Urinary bladder (tissue), 4 donors: ENCODE measurements around the gene SNX20. TPM values are rescaled to one million over a fixed set of nuclear protein-coding genes. Genes with fewer than 3 reads are reported as not detected.

Source experiments
- DNase-seq: peaks from one replicate; pipeline ENCODE4 v3.0.0-alpha.2; 2015; ENCODE audit errors: extremely low spot score
- H3K27ac ChIP-seq: one replicate; pipeline ENCODE4 v1.5.1; 2013; ENCODE audit warnings: low read depth, mild to moderate bottlenecking, moderate library complexity
- H3K36me3 ChIP-seq: one replicate; pipeline ENCODE4 v1.6.1; 2013; ENCODE audit warnings: mild to moderate bottlenecking, moderate library complexity; ENCODE audit not compliant: insufficient read depth
- H3K4me1 ChIP-seq: one replicate; pipeline ENCODE4 v1.6.1; 2013; ENCODE audit warnings: mild to moderate bottlenecking, moderate library complexity; ENCODE audit not compliant: insufficient read depth
- H3K4me3 ChIP-seq: one replicate; pipeline ENCODE4 v1.5.1; 2013; ENCODE audit warnings: low read depth, low read length
- WGBS: extraction: QIAGEN DNeasy Blood & Tissue Kit; methylation state at CpG from one replicate; pipeline ENCODE4 v1.1.7; 2013; 5-methylcytosine and 5-hydroxymethylcytosine counted together
- polyA plus RNA-seq: library from polyadenylated mRNA; stranded (reverse); fragments of 200-250 nt; gene quantifications from one replicate; pipeline ENCODE4 v1.2.3, GENCODE V29; 2013
- total RNA-seq: library from RNA; depleted of rRNA; stranded (reverse); fragments of >200 nt; gene quantifications from one replicate; pipeline ENCODE4 v1.2.3, GENCODE V29; 2014
- donor health status: healthy with polysubstance abuse.
- donor health status: healthy.

SNX20 gene
- total and polyA plus RNA-seq, 2 donors, result 1.0 to 1.4 TPM

GRCh38 chr16:50651835-50652438, 29.2 kb downstream of the SNX20 start:
- Histone ChIP-seq H3K27ac (no peak overlapping the region), H3K4me3 (no peak overlapping the region), H3K36me3 (no peaks in the 10 kb centered on the region), H3K4me1 (no peaks in the 10 kb centered on the region)
- WGBS, result 98% methylated on average over 3 of the region's 3 CpGs
- DNase-seq, result no peak

GRCh38 chr16:50646345-50646744, 34.8 kb downstream of the SNX20 start:
- H3K36me3 ChIP-seq, result no peaks in the 10 kb centered on the region
- WGBS, result 64% methylated on average over 8 of the region's 8 CpGs

GRCh38 chr16:50645563-50646220, 35.4 kb downstream of the SNX20 start:
- Histone ChIP-seq H3K4me3 (no peak overlapping the region), H3K4me1 (no peaks in the 10 kb centered on the region), H3K36me3 (no peaks in the 10 kb centered on the region), H3K27ac (no peak overlapping the region)
- 53% methylated on average over 20 of the region's 20 CpGs for WGBS
- peak; percentile 66 for DNase-seq

More at GRCh38 chr16:50646345-50646744, 34.8 kb downstream of the SNX20 start:
- Histone ChIP-seq H3K4me1 (no peaks in the 10 kb centered on the region), H3K4me3 (no peak overlapping the region), H3K27ac (no peak overlapping the region)
- no peak for DNase-seq

DNA sequence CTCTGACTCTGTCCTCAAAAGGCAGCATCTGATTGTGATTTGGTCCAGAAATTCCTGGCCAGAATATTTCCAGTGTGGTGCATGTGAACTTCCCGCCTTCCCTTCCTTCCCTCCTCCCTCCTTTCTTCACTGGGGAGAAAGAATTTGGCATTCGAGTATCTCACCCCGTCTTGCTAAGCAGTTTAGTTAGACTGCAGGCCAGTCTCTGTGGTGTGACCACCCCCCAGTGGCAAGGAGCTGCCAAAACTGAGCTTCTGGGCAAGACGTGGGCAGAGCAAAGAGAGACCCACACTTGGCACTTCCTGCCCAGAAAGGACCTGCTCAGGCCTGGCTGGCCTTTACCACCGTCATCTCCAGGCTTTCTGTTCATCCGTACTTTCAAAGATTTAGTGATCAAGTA, 36.4 kb downstream of the SNX20 start:
- DNase-seq, result no peak
- Histone ChIP-seq H3K27ac (no peak overlapping the region), H3K4me1 (no peaks in the 10 kb centered on the region), H3K36me3 (no peaks in the 10 kb centered on the region), H3K4me3 (no peak overlapping the region)
- 36% methylated on average over 6 of the region's 6 CpGs for whole genome bisulfite sequencing

GRCh38 chr16:50644245-50644644, 36.9 kb downstream of the SNX20 start:
- no peak for DNase-seq
- Histone ChIP-seq H3K27ac (no peak overlapping the region), H3K4me1 (no peaks in the 10 kb centered on the region), H3K4me3 (no peak overlapping the region), H3K36me3 (no peaks in the 10 kb centered on the region)
- 86% methylated on average over 5 of the region's 5 CpGs for WGBS

DNA sequence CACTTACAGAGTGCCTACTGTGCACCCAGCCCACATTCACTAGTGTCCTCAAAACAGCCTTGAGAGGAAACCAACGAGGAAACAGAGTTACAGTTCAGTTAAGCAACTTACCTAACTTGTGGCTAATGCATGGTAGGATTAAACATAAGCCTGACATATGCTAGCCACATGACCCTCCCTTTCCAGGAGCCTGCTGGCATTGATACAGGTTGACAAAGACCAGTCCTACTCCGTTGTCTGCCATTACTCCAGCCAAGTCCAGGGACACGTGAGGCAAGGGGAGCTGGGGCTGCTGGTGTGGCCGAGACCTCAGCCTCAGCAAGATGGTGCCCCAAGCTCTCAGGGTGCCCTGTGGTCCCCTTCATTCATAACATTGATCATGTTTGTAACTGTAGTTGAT, 37.9 kb downstream of the SNX20 start:
- no peak overlapping the region for H3K27ac ChIP-seq
- DNase-seq, result no peak
- H3K36me3 ChIP-seq, result no peaks in the 10 kb centered on the region
- WGBS, result 86% methylated on average over 4 of the region's 4 CpGs
- H3K4me1 ChIP-seq, result no peaks in the 10 kb centered on the region
- H3K4me3 ChIP-seq, result no peak overlapping the region

DNA sequence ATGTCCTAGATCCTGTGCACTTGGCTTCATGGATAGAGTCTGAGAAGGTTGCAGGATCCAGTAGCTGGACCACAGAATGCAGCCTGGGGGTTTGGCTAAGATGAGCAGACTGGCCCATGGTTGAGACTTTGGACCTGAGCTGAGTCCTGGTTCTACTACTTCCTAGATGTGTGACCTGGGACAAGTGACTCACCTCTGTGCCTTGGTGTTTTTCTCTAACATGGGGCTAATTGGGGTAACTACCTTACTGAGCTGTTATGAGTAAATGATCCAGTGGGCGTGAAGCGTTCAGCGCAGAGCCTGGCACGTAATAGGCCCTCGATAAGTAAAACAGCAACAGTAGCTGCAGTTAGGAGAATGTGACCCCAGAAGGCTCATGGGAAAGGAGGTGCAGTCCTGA, 38.8 kb downstream of the SNX20 start:
- WGBS, result 93% methylated on average over 5 of the region's 5 CpGs
- no peak for DNase-seq
- Histone ChIP-seq H3K36me3 (no peaks in the 10 kb centered on the region), H3K27ac (no peak overlapping the region), H3K4me3 (no peak overlapping the region), H3K4me1 (no peaks in the 10 kb centered on the region)

- no peak for DNase-seq
- no peak overlapping the region for H3K4me3 ChIP-seq
- H3K36me3 ChIP-seq, result no peaks in the 10 kb centered on the region
- H3K4me1 ChIP-seq, result no peaks in the 10 kb centered on the region
- WGBS, result 94% methylated on average over 4 of the region's 4 CpGs
- H3K27ac ChIP-seq, result no peak overlapping the region
Observed at GRCh38 chr16:50641818-50642187, 39.3 kb downstream of the SNX20 start.

DNA sequence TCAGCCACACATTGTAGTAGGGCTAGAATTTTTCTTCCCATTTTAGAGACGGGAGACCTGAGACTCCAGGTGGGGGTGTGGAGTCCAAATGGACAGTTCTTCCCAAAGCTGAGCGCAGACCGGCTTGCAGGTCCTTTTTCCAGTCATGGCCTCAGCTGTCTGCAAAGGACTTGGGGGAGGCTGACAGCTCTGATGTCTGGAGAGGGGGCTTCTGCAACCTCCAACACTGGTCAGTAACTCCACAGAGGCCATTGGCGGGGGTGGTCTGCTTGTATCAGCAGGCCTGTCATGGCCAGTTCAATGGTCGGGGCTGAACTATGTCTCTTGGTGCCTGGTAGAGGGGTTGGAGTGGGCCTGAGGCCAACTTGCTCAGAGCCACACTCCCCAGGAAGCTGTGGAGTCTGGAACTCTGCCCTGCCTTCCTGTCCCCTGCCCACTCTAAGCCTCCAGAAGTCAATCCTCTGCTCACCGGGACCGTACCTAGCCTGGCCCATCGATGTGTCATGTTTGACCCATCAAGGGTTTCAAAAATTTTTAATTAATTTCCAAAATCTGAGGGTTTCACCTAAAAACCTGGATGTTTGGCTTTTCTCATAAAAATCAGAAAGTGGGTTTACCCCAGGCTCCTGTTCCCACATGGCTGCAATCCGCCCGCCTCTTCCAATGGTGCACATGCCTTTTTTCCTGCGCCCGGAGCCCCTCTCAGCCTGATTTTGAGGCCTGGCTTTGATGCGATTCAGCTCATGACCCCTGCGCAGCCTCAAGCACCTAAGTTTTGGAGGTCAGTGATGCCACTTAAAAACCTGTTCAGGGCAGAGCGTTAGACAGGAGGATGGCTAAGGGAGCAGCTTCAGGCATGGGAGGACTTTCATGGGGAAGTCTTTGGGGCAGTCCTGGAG, 39.9 kb downstream of the SNX20 start:
- H3K4me1 ChIP-seq, result no peaks in the 10 kb centered on the region
- H3K36me3 ChIP-seq, result no peaks in the 10 kb centered on the region
- H3K27ac ChIP-seq, result no peak overlapping the region
- no peak for DNase-seq
- H3K4me3 ChIP-seq, result no peak overlapping the region
- WGBS, result 88% methylated on average over 15 of the region's 15 CpGs

- H3K36me3 ChIP-seq, result no peaks in the 10 kb centered on the region
- H3K4me3 ChIP-seq, result no peak overlapping the region
- no peak for DNase-seq
- no peak overlapping the region for H3K27ac ChIP-seq
- 97% methylated on average over 1 of the region's 1 CpG for WGBS
- no peaks in the 10 kb centered on the region for H3K4me1 ChIP-seq
Observed at GRCh38 chr16:50640391-50640790, 40.7 kb downstream of the SNX20 start.

- Histone ChIP-seq H3K27ac (no peak overlapping the region), H3K4me1 (no peaks in the 10 kb centered on the region), H3K4me3 (no peak overlapping the region), H3K36me3 (no peaks in the 10 kb centered on the region)
- no peak for DNase-seq
- 87% methylated on average over 8 of the region's 8 CpGs for WGBS
Observed at GRCh38 chr16:50638816-50639670, 42.1 kb downstream of the SNX20 start.

DNA sequence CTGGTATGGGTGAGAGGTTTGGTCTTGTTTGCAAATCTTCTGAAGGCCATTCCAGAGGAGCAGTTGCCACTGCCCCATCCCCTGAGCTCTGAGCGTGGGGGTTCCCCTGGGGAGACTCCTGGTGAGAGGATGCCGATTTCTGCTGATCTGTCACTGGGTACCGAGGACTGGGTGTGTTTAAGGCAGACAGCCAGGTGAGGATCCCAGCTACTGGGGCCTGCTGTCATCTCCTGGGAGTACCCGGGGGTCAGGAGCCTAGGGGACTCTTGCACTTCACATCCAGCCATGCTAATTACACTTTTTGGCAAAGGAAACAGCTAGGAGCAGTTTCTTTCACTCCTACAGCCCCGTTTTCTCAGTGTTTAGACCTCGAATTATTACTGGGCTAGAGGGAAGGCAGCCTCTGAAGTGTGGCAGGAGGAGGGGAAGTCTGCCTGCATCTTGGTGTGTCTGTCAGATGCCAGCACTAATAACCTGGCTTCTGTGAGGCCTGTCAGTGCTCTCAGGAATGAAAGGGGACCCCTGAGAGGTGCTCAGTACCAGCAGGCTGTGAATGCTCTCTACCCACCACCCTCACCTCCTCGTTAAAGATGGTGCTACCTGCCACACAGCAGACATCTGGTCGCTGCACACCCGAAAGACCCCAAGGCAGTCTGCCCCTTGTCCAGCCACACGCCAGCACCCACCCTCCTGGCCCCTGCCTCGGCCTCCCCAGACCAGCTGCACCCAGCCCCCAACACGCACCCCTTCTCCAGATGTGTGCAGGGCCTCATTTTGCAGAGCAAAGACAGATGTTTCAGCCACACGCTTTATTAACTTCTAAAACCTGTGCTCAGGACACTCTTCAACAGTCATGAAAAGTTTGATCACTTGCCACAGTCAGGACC, 43.2 kb downstream of the SNX20 start:
- 80% methylated on average over 13 of the region's 13 CpGs for WGBS
- H3K36me3 ChIP-seq, result no peaks in the 10 kb centered on the region

More for the DNA sequence above, 43.2 kb downstream of the SNX20 start:
- DNase-seq, result no peak
- no peak overlapping the region for H3K27ac ChIP-seq
- H3K4me3 ChIP-seq, result no peak overlapping the region
- H3K4me1 ChIP-seq, result no peaks in the 10 kb centered on the region
